H1 (cell line): ENCODE results near the gene BBS7.

Source experiments
- CEBPB ChIP-seq: IDR thresholded peaks from 2 replicates; pipeline ENCODE4 v1.6.1; 2012; ENCODE audit warnings: low read depth, low read length
- EGR1 ChIP-seq: IDR thresholded peaks from 2 replicates; pipeline ENCODE4 v1.6.1; 2011; ENCODE audit warnings: low read depth, low read length, borderline replicate concordance
- KDM1A ChIP-seq: fragments of 200-600, 300-600 bp; sonication (generic); IDR thresholded peaks from 2 replicates; pipeline ENCODE4 v1.7.1; 2016; ENCODE audit warnings: mild to moderate bottlenecking, low read length, borderline replicate concordance
- MAFK ChIP-seq: IDR thresholded peaks from 2 replicates; pipeline ENCODE4 v1.6.1; 2012; ENCODE audit warnings: low read depth, mild to moderate bottlenecking, improper control_type of control experiment, low read length
- POLR2AphosphoS5 ChIP-seq: IDR thresholded peaks from 2 replicates; pipeline ENCODE4 v1.6.1; 2011; ENCODE audit warnings: low read depth, low read length
- RFX5 ChIP-seq: IDR thresholded peaks from 2 replicates; pipeline ENCODE4 v1.6.1; 2011; ENCODE audit warnings: low read depth, low read length, improper control_type of control experiment, borderline replicate concordance
- SP2 ChIP-seq: IDR thresholded peaks from 2 replicates; pipeline ENCODE4 v1.6.1; 2012; ENCODE audit warnings: mild to moderate bottlenecking, low read length, inconsistent platforms
- TF ChIP-seq, protein P1 (sequence below), 3 experiments: IDR thresholded peaks; 1 replicate in 2 of 3; 2 replicates in 1 of 3; pipeline versions ENCODE4 v1.5.1 to v1.6.1; 2011; ENCODE audit warnings: low read length in 3 of 3, mild to moderate bottlenecking in 3 of 3, inconsistent platforms in 2 of 3, low read depth in 1 of 3, moderate library complexity in 1 of 3; ENCODE audit not compliant: insufficient read depth in 1 of 3; ENCODE audit errors: control extremely low read depth in 1 of 3

DNA sequence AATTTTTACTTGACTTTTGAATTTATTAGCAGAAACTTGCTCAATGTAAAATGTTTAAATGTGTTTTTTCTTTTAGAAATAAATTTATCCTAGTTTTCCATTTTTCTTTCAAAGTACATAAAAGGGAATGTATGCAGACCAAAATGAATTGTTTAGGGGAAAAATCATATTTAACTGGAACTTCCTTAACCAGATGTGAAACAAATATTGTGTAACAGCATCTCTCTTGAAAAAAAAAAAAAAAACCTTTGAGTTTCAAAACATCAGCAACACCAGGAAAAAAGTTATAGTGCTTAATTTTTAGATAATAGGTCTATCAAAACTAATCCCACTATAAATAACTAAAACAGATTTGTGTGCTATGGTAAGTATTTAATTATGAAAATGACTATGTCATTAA, 32.1 kb downstream of the BBS7 start:
- TF ChIP-seq RFX5 (no peak), POLR2AphosphoS5 (no peak), MAFK (no peak), EGR1 (no peak), SP2 (no peak), CEBPB (no peak), KDM1A (no peak)
- TF ChIP-seq, protein P1, sequence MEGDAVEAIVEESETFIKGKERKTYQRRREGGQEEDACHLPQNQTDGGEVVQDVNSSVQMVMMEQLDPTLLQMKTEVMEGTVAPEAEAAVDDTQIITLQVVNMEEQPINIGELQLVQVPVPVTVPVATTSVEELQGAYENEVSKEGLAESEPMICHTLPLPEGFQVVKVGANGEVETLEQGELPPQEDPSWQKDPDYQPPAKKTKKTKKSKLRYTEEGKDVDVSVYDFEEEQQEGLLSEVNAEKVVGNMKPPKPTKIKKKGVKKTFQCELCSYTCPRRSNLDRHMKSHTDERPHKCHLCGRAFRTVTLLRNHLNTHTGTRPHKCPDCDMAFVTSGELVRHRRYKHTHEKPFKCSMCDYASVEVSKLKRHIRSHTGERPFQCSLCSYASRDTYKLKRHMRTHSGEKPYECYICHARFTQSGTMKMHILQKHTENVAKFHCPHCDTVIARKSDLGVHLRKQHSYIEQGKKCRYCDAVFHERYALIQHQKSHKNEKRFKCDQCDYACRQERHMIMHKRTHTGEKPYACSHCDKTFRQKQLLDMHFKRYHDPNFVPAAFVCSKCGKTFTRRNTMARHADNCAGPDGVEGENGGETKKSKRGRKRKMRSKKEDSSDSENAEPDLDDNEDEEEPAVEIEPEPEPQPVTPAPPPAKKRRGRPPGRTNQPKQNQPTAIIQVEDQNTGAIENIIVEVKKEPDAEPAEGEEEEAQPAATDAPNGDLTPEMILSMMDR (IDR thresholded peaks at IDR 0.05; ENCODE audit: control extremely low read depth in 1 of 3, insufficient read depth in 1 of 3, low read depth in 1 of 3, low read length in 3 of 3), result no peak
